ENCODE data around the gene NHEJ1. TPM values are rescaled to one million over a fixed set of nuclear protein-coding genes. Genes with fewer than 3 reads are reported as not detected.

The NHEJ1 gene
- polyA plus RNA-seq, 3 donors = 12.6 to 20.9 (median 20.3) TPM

DNA sequence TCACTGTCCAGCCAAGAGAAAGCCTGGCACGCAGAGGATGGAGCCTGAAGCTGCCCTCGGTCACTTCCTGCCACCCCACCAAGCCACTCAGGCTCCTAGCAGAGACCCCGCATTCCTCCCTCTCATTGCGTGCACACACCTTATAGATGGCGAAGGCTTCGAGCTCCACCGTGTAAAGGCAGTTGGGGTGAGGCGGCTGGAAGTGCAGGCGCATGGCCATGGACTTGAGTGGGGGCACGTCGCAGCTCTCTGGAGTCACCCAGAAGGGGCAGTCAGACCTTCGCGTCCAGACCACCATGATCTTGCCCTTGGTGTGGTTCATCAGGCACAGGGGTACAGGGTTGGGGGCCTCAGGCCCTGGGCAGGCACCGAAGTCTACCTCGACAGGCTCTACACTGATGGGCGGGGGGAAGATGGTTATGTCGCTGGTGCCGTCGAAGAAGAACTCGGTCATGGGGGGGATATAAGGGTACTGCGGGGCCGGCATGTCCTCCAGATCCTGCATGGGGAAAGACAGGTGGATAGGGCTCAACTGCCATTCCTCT is 133.0 kb downstream of the NHEJ1 start:
- intact Hi-C loops (cut with micrococcal nuclease) = loop anchor here in 1 of 2 donors (2.0 kb wide), 1 partner anchor 127 kb away; no protein-coding TSS in a partner anchor
- no peak for TF ChIP-seq CTCF (IDR thresholded peaks at IDR 0.05)
- no peaks in the 10 kb centered on the region for H3K4me1 Mint-ChIP-seq
- Histone ChIP-seq H3K4me1 (ENCODE audit: control insufficient read depth in 1 of 2, insufficient read depth in 2 of 2, low read length in 2 of 2) (no peaks in the 10 kb centered on the region), H3K27ac (ENCODE audit: low read depth in 1 of 2, low read length in 2 of 2) (no peak overlapping the region), H3K4me2 (replicated peaks; ENCODE audit: extremely low read depth, low read length, poor library complexity, severe bottlenecking) (no peak overlapping the region), H3K79me2 (ENCODE audit: insufficient read depth, low read length) (no peaks in the 10 kb centered on the region), H3K9ac (ENCODE audit: insufficient read depth, low read length, poor library complexity, severe bottlenecking) (no peak overlapping the region), H4K20me1 (ENCODE audit: insufficient read depth, low read length) (no peaks in the 10 kb centered on the region), H3K4me3 (replicated peaks in 1 of 3; ENCODE audit: low read depth in 2 of 3, low read length in 3 of 3) (no peak overlapping the region), H2AFZ (ENCODE audit: insufficient read depth, low read depth, low read length, poor library complexity, severe bottlenecking) (no peak overlapping the region), H3K9me3 (replicated peaks in 1 of 2; ENCODE audit: control insufficient read depth in 1 of 2, insufficient read depth in 1 of 2, low read length in 2 of 2) (no peaks in the 10 kb centered on the region), H3K36me3 (replicated peaks in 1 of 2; ENCODE audit: control insufficient read depth in 1 of 2, insufficient read depth in 2 of 2, low read length in 2 of 2) (no peaks in the 10 kb centered on the region), H3K27me3 (ENCODE audit: control insufficient read depth in 2 of 2, insufficient read depth in 2 of 2, low read length in 2 of 2) (peaks cover 0 to 3% of the 10 kb centered on the region in 2 donors)
- H3K27ac Mint-ChIP-seq = no peak overlapping the region
- peaks cover 0 to 1% (median 0%) of the 10 kb centered on the region in 7 donors for H3K9me3 Mint-ChIP-seq
- no peaks in the 10 kb centered on the region for H3K36me3 Mint-ChIP-seq
- WGBS (ENCODE audit: insufficient coverage) = 92% methylated on average over 18 of the region's 22 CpGs
- no peak for DNase-seq
- no peak overlapping the region for H3K4me3 Mint-ChIP-seq
- peaks cover 13 to 23% (median 18%) of the 10 kb centered on the region in 3 donors for H3K27me3 Mint-ChIP-seq (ENCODE audit: low read depth in 3 of 3)

- Mint-ChIP-seq H3K36me3 (no peaks in the 10 kb centered on the region), H3K27me3 (ENCODE audit: low read depth in 3 of 3) (peaks cover 7 to 17% (median 14%) of the 10 kb centered on the region in 3 donors), H3K4me1 (no peaks in the 10 kb centered on the region), H3K9me3 (peaks cover 0 to 1% (median 0%) of the 10 kb centered on the region in 7 donors), H3K4me3 (no peak overlapping the region), H3K27ac (no peak overlapping the region)
- Histone ChIP-seq H3K9ac (ENCODE audit: insufficient read depth, low read length, poor library complexity, severe bottlenecking) (no peak overlapping the region), H3K27me3 (ENCODE audit: control insufficient read depth in 2 of 2, insufficient read depth in 2 of 2, low read length in 2 of 2) (no peaks in the 10 kb centered on the region), H3K9me3 (replicated peaks in 1 of 2; ENCODE audit: control insufficient read depth in 1 of 2, insufficient read depth in 1 of 2, low read length in 2 of 2) (no peaks in the 10 kb centered on the region), H2AFZ (ENCODE audit: insufficient read depth, low read depth, low read length, poor library complexity, severe bottlenecking) (no peak overlapping the region), H3K4me3 (replicated peaks in 1 of 3; ENCODE audit: low read depth in 2 of 3, low read length in 3 of 3) (no peak overlapping the region), H3K4me2 (replicated peaks; ENCODE audit: extremely low read depth, low read length, poor library complexity, severe bottlenecking) (no peak overlapping the region), H4K20me1 (ENCODE audit: insufficient read depth, low read length) (no peaks in the 10 kb centered on the region), H3K79me2 (ENCODE audit: insufficient read depth, low read length) (no peaks in the 10 kb centered on the region), H3K36me3 (replicated peaks in 1 of 2; ENCODE audit: control insufficient read depth in 1 of 2, insufficient read depth in 2 of 2, low read length in 2 of 2) (no peaks in the 10 kb centered on the region), H3K4me1 (ENCODE audit: control insufficient read depth in 1 of 2, insufficient read depth in 2 of 2, low read length in 2 of 2) (no peaks in the 10 kb centered on the region), H3K27ac (ENCODE audit: low read depth in 1 of 2, low read length in 2 of 2) (no peak overlapping the region)
- no peak for TF ChIP-seq CTCF (IDR thresholded peaks at IDR 0.05)
- DNase-seq = no peak
- intact Hi-C loops (cut with micrococcal nuclease) = no loop called here
- WGBS (ENCODE audit: insufficient coverage) = 100% methylated on average over 1 of the region's 7 CpGs
These were observed 133.7 kb downstream of the NHEJ1 start for GRCh38 chr2:219026946-219027345.
